T47D (cell line): ENCODE measurements around the gene PRKCD.

Experiments
- DNase-seq, 2 experiments: peaks; one replicate each; pipeline versions ENCODE4 v3.0.0 to v3.0.0-alpha.2; 2011 to 2012; ENCODE audit warnings: low read depth in 1 of 2, low spot score in 1 of 2
- JUND ChIP-seq: IDR thresholded peaks from 2 replicates; pipeline ENCODE4 v1.6.1; 2012; ENCODE audit warnings: low read depth
- in situ Hi-C: cut with HindIII; loops from 2 replicates; pipeline ENCODE4 v1.10.0; 2016; ENCODE audit warnings: low sequenced_read_pairs, low pct_unique_long_range_greater_than_20kb

Gene PRKCD

GRCh38 chr3:53235545-53235944, 74.5 kb downstream of the PRKCD start:
- DNase-seq = no peak
- in situ Hi-C loops = no loop called here
- no peak for TF ChIP-seq JUND

GRCh38 chr3:53236112-53236841, 75.3 kb downstream of the PRKCD start:
- no peak for TF ChIP-seq JUND

GRCh38 chr3:53238051-53238850, 77.2 kb downstream of the PRKCD start:
- DNase-seq = peak in 1 of 2 experiments; percentile 54
- in situ Hi-C loops = no loop called here
- TF ChIP-seq JUND = no peak

More at GRCh38 chr3:53236112-53236841, 75.3 kb downstream of the PRKCD start:
- peak; percentile 61 to 68 for DNase-seq
- in situ Hi-C loops = no loop called here

GRCh38 chr3:53238886-53239285, 77.9 kb downstream of the PRKCD start:
- in situ Hi-C loops = no loop called here
- TF ChIP-seq JUND = no peak
- no peak for DNase-seq

GRCh38 chr3:53239800-53240199, 78.8 kb downstream of the PRKCD start:
- in situ Hi-C loops = no loop called here
- no peak for TF ChIP-seq JUND

GRCh38 chr3:53240989-53241972, 80.3 kb downstream of the PRKCD start:
- DNase-seq = no peak

More at GRCh38 chr3:53239800-53240199, 78.8 kb downstream of the PRKCD start:
- DNase-seq = no peak

GRCh38 chr3:53242155-53242554, 81.1 kb downstream of the PRKCD start:
- TF ChIP-seq JUND = no peak
- in situ Hi-C loops = no loop called here
- no peak for DNase-seq

More at GRCh38 chr3:53240989-53241972, 80.3 kb downstream of the PRKCD start:
- in situ Hi-C loops = no loop called here
- no peak for TF ChIP-seq JUND
